MCF 10A (cell line): Measurements from ENCODE around the gene ZNF468. TPM values are rescaled to one million over a fixed set of nuclear protein-coding genes. Genes with fewer than 3 reads are reported as not detected.
"Not testable (repeated sequence)": the region's sequence is repeated elsewhere in the genome, so short reads cannot be mapped to it uniquely, and the experiment has no call there.

Experiments
- BruUV-seq: library from RNA; stranded (reverse); fragments of 400-500 nt; replicated peaks from 2 replicates; lab custom pipeline; 2021; lab: Mats Ljungman, UMichigan
- CTCF ChIA-PET: fragments of 300-600 bp; sonication (Branson Sonifier 250); formaldehyde crosslinking; extraction: SDS; loops from one replicate; lab custom pipeline; 2021; ENCODE audit warnings: antibody characterized with exemption, inconsistent platforms; lab: Yijun Ruan, JAX
- POLR2A ChIA-PET: fragments of 300-600, 350-650 bp; sonication (Branson Sonifier 250); formaldehyde crosslinking; extraction: SDS; loops from one replicate; lab custom pipeline; 2020; ENCODE audit warnings: antibody characterized with exemption, inconsistent platforms; lab: Yijun Ruan, JAX
- DNase-seq: peaks from one replicate; pipeline ENCODE4 v3.0.0-alpha.2; 2018; ENCODE audit not compliant: unreplicated experiment
- H3K27ac Mint-ChIP-seq: one replicate; pipeline ENCODE4 v1.8.0; 2022; ENCODE audit warnings: mild to moderate bottlenecking, low read depth, mixed read lengths; ENCODE audit not compliant: unreplicated experiment
- H3K27me3 Mint-ChIP-seq: one replicate; pipeline ENCODE4 v1.8.0; 2022; ENCODE audit warnings: mixed read lengths; ENCODE audit not compliant: insufficient read depth, unreplicated experiment
- H3K36me3 Mint-ChIP-seq: one replicate; pipeline ENCODE4 v1.8.0; 2022; ENCODE audit warnings: mild to moderate bottlenecking, moderate library complexity, mixed read lengths; ENCODE audit not compliant: insufficient read depth, unreplicated experiment
- H3K4me1 Mint-ChIP-seq: one replicate; pipeline ENCODE4 v1.8.0; 2022; ENCODE audit warnings: mixed read lengths; ENCODE audit not compliant: insufficient read depth, unreplicated experiment
- H3K4me3 Mint-ChIP-seq: one replicate; pipeline ENCODE4 v1.8.0; 2022; ENCODE audit warnings: mild to moderate bottlenecking, moderate library complexity, mixed read lengths; ENCODE audit not compliant: unreplicated experiment
- H3K9me3 Mint-ChIP-seq: one replicate; pipeline ENCODE4 v1.8.0; 2022; ENCODE audit warnings: mixed read lengths; ENCODE audit not compliant: unreplicated experiment
- intact Hi-C: fragments of 100-400 bp; cut with micrococcal nuclease; formaldehyde crosslinking; loops from 2 replicates; pipeline ENCODE4 v1.14.1; 2022
- total RNA-seq: library from RNA; stranded (reverse); gene quantifications from 2 replicates; pipeline ENCODE4 v1.2.3, GENCODE V29; 2022
- TF ChIP-seq, protein P1 (sequence below): fragments of 200-600 bp; IDR thresholded peaks from one replicate; pipeline ENCODE4 v1.8.0; 2022; ENCODE audit warnings: antibody characterized with exemption, mild to moderate bottlenecking; ENCODE audit not compliant: unreplicated experiment

Gene ZNF468
- total RNA-seq, 1 experiment from 2014 or later = 9.6 TPM

DNA sequence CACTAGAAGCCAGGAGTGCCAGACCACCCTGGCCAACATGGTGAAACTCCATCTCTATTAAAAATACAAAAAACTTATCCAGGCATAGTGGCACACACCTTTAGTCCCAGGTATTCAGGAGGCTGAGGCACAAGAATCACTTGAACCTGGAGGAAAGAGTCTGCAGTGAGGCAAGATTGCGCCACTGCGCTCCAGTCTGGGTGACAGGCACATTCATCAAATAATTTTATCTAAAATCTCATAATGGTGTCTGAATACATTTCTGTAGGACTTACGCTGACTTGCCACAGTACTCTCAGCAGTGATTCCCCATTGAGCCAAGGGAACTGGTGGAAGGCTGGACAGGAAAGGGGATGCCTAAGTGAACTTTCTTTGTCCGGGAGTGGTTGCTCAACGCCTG lies 31.7 kb downstream of the ZNF468 start:
- ChIA-PET POLR2A (no interaction called here), CTCF (no interaction called here)
- H3K27ac Mint-ChIP-seq = no peak overlapping the region
- peaks cover 2% of the 10 kb centered on the region for H3K4me1 Mint-ChIP-seq
- DNase-seq = no peak
- no peak overlapping the region for H3K4me3 Mint-ChIP-seq
- intact Hi-C loops = no loop called here
- no peaks in the 10 kb centered on the region for H3K9me3 Mint-ChIP-seq
- H3K36me3 Mint-ChIP-seq = peaks cover 6% of the 10 kb centered on the region
- BruUV-seq = no TSS peak
- H3K27me3 Mint-ChIP-seq = no peaks in the 10 kb centered on the region
- TF ChIP-seq, protein P1, sequence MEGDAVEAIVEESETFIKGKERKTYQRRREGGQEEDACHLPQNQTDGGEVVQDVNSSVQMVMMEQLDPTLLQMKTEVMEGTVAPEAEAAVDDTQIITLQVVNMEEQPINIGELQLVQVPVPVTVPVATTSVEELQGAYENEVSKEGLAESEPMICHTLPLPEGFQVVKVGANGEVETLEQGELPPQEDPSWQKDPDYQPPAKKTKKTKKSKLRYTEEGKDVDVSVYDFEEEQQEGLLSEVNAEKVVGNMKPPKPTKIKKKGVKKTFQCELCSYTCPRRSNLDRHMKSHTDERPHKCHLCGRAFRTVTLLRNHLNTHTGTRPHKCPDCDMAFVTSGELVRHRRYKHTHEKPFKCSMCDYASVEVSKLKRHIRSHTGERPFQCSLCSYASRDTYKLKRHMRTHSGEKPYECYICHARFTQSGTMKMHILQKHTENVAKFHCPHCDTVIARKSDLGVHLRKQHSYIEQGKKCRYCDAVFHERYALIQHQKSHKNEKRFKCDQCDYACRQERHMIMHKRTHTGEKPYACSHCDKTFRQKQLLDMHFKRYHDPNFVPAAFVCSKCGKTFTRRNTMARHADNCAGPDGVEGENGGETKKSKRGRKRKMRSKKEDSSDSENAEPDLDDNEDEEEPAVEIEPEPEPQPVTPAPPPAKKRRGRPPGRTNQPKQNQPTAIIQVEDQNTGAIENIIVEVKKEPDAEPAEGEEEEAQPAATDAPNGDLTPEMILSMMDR = no peak

DNA sequence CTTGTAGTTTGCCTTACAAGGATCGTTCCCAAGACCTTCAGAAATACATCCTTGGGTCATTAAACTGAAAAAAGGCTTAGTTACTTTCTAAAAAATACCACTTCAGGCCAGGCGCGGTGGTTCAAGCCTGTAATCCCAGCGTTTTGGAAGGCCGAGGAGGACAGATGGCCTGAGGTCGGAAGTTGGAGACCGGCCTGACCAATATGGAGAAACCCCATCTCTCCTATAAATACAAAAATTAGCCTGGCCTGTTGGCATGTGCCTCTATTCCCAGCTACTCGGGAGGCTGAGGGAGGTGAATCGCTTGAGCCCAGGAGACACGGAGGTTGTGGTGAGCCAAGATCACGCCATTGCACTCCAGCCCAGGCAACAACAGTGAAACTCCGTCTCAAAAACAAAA lies 33.7 kb downstream of the ZNF468 start:
- Mint-ChIP-seq H3K27ac (no peak overlapping the region), H3K4me3 (no peak overlapping the region), H3K9me3 (no peaks in the 10 kb centered on the region), H3K36me3 (peaks cover 10% of the 10 kb centered on the region), H3K27me3 (no peaks in the 10 kb centered on the region), H3K4me1 (peaks cover 9% of the 10 kb centered on the region)
- no peak for DNase-seq
- no TSS peak for BruUV-seq
- intact Hi-C loops = loop anchor here (5.0 kb wide), 1 partner anchor 34 kb away; the partner anchor contains the start of gene ZNF468
- ChIA-PET CTCF (no interaction called here), POLR2A (no interaction called here)
- TF ChIP-seq, protein P1 = no peak

DNA sequence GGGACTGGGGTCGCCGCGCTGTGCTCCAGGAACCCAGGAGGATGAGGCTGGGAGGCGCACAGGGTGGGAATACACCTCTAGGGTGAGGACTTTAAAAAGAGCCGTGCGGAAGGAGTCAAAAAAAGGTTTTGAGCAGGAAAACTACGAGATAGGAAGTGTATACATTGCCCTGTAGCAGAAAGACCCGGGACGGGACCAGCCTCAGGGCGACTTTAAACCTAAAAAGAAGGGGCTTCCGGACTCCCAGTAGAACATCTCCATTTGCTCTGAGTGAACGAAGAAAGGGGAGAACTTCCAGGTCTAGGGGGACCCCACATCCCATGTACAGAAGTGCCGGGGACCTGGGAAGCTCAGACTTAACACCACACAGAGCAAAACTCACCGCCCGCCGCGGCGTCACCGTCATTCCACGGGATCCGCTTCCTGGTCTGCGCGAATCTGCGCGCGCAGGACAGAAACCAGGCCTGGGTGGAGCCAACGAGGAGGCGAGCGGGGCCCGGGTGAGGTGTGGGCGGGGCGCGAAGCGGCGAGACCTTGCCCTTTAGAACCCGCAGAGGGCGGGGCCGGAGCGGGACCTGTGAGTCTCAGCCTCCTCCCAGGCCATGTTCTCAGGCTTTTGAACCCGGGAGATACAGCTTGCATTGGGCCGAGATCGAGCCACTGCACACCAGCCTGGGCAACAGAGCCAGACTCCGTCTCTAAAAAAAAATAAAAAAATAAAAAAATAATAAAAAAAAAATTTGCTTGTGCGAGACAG lies 36.0 kb downstream of the ZNF468 start, which contains the start of gene ZNF28:
Gene ZNF28, minus strand, starts transcription at position 430 of the 757 bp plus-strand sequence. CDS start 3,675 bp downstream, outside the sequence.
- intact Hi-C loops = loop anchor here (5.0 kb wide), 1 partner anchor 36 kb away; the partner anchor contains the start of gene ZNF468
- Mint-ChIP-seq H3K36me3 (peaks cover 27% of the 10 kb centered on the region), H3K4me3 (peak within 1 kb of the TSS; percentile 85), H3K27ac (peak within 1 kb of the TSS; percentile 50)
- H3K9me3 Mint-ChIP-seq, H3K27me3 Mint-ChIP-seq, CTCF ChIA-PET, H3K4me1 Mint-ChIP-seq: not testable (repeated sequence)
- POLR2A ChIA-PET = interaction anchor here (0.6 to 1.0 kb wide), 4 partner anchors 35 to 1316 kb away, joined by 3 to 4 read pairs (median 3); no protein-coding TSS in a partner anchor
- BruUV-seq = TSS peak; percentile 70
- peak; percentile 43 for DNase-seq

DNA sequence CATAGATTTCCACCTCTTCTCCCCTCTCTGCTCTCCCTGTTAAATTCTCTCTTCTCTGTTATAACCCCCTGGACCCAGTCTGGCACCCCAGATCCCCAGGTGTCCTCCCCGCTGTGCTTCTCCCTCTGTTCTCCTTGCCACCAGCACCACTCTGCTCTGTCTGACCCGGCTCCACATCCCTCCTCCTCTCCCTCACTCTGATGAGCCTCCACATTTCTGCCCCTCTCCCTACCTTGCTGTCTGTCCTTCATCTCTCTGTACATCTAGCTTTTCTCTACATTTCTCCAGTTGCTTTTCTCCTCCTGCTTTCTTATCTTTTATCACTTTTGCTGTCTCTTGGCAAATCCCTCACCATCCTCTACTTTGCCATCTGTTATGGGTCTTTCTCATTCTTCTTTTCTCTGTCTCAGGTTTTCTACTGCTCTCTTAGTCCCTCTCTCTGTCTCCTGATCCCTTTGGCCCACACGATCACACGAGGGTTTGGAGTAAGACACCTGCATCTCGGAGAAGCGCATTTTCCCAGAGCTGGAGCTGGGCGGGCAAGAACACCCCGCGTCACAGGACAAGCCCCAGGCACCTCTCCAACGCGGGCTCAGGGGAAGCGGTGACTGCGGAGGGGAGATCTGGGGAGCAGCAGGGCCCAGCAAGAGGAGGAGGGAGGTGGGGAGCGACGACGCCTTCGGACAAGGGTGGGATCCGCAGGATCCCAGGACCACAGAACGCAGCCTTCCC lies 36.8 kb downstream of the ZNF468 start:
- ChIA-PET CTCF (interaction anchor here (0.7 kb wide), 1 partner anchor 501 kb away, joined by 3 read pairs; no protein-coding TSS in a partner anchor), POLR2A (interaction anchor here (0.7 to 1.0 kb wide), 2 partner anchors 36 to 132 kb away, joined by 3 to 4 read pairs; no protein-coding TSS in a partner anchor)
- Mint-ChIP-seq H3K27ac (peak overlapping the region; percentile 50), H3K36me3 (peaks cover 33% of the 10 kb centered on the region), H3K4me3 (peak overlapping the region; percentile 85)
- DNase-seq = peak; percentile 21
- BruUV-seq, H3K4me1 Mint-ChIP-seq, H3K9me3 Mint-ChIP-seq, H3K27me3 Mint-ChIP-seq: not testable (repeated sequence)
- intact Hi-C loops = loop anchor here (5.0 kb wide), 1 partner anchor 37 kb away; the partner anchor contains the start of gene ZNF468
